Hindlimb muscle (tissue), 1 donor: ENCODE results near the gene FOSL2. TPM values are rescaled to one million over a fixed set of nuclear protein-coding genes. Genes with fewer than 3 reads are reported as not detected.

Source experiments
- DNase-seq: peaks from one replicate; pipeline ENCODE4 v3.0.0-alpha.2; 2013
- polyA plus RNA-seq: library from polyadenylated mRNA; unstranded; fragments of 120-200 nt; gene quantifications from one replicate; pipeline ENCODE4 v1.2.1, GENCODE V29; 2013; ENCODE audit not compliant: insufficient read length

FOSL2 gene
- polyA plus RNA-seq, 1 donor, result 22.0 TPM

DNA sequence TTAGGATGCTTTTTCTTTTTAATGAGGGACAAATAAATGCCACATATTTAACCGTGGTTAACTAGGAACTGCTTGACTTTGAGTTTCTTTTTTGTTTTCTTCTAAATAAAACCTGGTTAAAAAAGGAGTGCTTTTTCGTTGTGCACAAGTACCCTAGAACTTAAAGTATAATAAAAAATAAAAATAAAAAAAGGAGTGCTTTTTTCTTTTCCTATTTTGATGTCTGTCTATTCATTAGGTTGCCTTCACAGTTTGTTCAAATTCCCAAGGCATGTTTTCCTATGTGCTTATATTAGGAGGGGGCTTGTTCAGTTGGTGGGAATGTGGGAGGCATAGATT, 4.4 kb downstream of the FOSL2 start:
- DNase-seq, result no peak

DNA sequence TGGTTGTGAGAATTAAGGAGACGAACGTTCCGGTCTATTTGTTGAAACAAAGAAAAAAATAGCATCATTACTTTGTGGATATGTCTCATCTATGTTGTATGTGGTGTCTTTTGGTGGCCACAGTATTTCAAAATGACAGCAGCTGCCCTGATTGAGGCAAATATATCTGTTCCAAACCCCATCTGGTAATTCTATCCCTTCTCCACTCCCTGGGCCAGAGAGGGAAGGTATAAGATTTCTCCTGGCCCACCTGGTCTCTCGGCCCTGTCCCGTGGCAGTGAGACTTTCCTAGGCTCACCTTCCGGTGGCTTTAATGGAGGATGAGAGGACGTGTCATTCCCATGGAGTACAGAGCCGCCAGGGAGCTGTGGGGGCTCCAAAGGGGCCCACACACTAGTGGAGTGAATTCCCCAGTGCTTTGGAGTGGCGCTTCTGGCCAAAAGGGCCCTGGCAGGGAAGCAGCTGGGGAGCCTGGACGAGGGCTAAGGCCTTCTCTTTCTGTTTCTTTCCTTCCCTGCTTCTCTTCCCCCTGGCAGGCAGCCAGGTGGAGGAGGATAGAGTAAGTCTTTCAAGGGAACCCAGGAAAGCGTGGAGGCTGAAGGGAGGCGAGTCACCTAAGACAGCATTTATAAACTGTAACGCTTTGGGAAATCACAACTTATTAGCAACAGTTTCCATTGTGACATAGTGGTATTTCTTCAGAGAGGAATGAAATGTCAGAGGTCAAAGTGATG, 5.6 kb downstream of the FOSL2 start:
- no peak for DNase-seq

DNA sequence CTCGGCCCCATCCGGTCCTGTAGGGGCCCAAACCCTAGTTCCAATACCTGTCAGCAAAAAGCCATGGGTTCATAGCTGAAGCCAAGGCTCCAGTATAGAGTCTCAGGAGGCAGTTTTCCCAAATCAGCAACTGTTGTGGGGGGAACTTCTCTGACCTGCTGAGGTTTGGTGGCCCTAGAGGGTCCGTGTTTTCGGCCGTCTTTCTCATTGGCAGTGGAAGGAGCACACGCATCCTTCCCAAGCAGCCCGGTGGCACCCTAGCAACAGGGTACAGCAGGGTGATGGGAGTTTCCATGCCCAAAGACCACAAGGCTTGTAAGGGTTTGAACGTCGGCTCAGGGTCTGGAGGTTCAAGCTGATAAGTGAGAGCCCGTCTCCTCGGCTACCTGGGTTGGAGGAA, 6.6 kb downstream of the FOSL2 start:
- DNase-seq, result no peak

DNA sequence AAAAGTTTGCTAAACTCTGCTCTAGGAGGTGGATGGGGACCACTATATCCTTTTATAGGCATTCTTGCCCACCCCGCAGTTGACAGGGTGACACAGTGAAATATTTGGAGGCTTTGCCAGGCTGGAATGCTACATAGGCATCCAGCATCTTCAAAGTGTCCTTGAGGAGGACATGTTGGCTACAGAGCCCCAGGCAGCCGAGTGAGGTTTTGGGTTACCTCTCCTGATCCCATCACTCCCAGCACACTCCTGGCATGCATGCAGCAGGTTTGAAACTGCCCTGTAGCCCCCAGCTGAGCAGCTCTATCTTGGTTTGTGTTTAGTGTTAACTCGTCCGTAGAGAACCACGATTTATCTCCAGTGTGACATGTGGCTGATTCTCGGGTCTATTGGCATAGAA, 7.3 kb downstream of the FOSL2 start:
- DNase-seq, result no peak

DNA sequence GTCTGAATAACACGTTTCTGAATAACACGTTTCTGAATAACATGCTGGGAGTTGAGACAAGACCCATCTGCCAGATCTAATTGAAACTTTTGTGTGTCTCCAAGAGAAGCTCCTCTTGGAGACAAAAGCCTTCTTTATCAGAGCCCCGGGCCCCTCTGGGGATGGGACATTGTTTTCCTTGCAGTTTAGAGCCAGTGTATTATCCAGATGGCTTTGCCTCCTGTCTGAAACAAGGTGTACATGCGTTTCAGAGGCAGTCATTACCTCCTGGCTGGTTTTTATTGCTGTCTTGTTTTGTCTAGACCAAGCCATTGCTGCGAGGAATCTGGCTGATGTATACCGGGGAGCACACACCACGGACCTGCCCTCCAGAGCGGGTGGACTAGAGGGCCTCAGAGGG, 7.8 kb downstream of the FOSL2 start:
- no peak for DNase-seq

DNA sequence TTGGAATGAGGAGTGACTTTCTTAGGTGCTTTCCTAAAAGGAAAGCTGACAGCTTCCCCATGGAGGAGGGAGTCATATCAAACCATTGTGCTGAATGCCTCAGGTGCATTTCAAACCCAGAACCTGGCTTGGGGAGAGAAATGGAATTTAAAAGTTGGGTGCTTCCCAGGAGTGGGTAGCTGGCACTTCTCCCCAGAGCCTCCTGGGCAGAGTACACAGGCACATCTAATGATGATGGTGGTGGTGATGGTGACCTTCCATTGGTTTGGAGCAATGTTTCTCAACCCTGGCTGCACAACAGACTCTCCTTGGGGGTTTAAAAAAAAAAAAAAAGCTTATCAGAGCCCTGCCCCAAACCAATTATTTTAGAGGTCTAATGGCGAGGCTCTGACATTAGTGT, 8.3 kb downstream of the FOSL2 start:
- no peak for DNase-seq

DNA sequence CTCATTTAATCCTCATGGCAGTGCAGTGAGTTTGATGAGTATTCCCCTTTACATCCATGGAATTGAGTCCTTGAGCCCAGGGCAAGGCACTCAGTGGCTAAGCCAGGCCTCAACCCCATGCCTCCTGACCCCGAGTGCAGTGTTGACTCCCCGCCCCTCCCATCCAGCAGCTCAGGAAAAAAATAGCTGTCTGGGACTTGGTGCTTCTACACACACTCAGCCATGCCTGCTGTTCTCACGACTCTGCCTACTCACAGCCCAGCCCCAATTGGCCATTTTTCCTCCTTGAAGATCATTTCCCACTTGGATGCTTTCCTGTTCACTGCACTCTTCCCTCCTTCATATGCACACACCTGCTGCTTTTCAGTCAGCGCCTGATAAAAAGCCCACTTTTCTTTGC, 8.8 kb downstream of the FOSL2 start:
- no peak for DNase-seq

DNA sequence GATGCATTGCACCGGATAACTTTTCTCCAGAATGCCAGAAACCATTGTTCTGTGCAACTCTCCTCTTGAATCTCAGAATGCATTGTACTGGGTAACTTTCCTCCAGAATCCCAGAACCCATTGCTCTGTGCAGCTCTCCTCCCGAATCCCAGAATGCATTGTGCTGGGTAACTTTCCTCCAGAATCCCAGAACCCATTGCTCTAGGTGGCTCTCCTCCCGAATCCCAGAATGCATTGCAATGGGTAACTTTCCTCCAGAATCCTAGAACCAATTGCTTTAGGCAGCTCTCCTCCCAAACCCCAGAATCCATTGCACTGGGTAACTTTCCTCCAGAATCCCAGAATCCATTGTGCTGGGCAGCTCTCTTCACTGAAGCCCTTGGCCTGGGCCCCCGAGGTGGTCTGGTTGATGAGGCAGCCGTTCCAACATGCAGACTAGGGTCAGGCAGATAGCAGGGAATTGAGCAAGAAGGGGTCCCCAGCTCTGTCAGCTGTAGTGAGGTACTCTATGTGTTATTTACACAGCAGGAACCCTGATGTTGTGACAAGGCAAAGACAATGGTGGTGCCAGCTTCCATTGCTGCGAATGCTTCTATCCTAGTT, 9.4 kb downstream of the FOSL2 start:
- no peak for DNase-seq

DNA sequence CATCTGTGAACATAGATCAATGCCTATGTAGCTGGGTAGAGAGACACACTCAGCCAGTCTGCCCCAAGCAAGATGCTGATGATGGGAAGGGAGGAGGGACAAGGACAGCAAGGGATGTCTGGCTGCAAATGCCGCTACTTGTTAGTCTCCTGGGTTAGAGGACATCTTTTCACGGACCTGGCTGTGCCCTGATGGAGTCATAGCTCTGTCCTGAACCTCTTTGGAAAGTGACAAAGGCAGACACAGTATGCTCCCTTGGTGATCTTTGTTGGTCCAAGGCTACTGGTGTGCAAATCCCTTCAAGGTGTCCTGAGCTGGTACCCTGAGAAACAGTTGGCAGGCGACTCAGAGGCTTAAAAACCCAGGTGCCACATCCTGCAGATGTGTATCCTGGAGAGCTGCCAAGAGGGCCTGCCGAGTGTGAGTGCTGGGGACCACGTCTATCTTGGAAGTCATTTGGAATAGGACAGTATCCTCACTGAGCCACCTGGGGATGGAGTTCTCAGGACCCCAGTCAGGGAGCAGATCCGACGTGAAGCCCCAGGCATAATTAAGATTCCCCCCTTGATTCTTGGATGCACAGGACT, 10.8 kb downstream of the FOSL2 start:
- DNase-seq, result no peak

DNA sequence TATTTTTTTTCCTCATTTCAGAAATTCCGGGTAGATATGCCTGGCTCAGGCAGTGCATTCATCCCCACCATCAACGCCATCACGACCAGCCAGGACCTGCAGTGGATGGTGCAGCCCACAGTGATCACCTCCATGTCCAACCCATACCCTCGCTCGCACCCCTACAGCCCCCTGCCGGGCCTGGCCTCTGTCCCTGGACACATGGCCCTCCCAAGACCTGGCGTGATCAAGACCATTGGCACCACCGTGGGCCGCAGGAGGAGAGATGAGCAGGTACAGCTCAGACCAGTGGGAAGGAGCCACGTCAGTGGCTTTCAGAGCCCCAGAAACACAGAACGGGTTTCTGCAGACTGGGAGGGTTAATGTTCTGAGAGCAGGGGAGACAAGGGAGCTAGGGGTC, 11.4 kb downstream of the FOSL2 start:
- no peak for DNase-seq

DNA sequence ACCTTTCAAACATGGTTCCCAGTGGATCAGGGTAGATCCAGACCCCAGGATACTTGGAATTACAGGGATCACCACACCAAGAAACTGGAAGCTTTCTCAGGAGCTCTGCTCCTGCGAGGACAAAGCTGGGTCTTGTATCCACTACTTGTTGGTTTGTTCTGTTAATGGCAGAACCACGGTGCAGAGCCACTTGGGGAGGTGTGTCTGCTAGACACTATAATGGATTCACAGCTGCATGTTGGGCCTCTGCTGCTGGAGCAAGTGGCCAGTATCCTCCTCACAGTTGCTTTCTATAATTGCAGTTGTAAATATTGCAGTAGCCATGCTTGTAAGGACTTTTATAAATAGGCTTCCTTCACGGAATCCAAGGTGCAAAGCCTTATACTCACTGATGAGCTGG, 12.9 kb downstream of the FOSL2 start:
- DNase-seq, result no peak

DNA sequence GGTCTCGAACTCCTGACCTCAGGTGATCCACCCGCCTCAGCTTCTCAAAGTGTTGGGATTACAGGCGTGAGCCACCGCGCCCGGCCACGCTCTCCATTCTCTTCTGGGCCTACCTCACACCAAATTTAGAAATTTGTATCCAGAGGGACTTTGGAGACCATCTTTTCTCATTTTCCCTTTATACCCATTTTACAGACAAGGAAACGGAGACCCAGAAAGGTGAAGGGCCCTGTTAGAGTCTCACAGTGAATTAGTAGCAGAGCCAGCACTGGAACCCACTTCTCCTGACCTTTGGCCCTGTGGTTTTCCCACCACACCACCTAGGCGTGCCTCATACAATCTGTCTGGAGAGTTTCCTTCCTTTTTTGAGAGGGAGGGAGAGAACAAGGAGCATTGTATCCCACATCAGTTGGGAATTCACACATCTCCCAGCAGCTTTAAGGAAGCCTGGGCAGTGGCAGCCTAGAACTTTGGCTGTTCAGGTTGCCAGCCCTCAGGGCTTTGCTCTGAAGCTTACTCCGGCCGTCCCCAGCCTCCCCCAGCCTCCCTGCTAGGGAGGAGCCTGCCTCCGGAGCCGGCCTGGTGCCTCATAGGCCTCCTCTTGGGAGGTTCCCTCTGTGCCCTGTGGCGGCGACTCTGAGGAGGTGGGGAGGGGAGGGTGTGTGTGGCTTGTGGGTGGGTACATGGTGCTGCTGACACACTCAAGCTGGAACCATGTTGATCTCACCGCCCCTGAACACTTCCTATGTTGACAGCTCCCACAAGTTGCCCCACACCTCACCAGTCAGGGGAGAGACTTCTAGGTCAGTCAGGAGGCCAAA, 13.8 kb downstream of the FOSL2 start:
- DNase-seq, result no peak

DNA sequence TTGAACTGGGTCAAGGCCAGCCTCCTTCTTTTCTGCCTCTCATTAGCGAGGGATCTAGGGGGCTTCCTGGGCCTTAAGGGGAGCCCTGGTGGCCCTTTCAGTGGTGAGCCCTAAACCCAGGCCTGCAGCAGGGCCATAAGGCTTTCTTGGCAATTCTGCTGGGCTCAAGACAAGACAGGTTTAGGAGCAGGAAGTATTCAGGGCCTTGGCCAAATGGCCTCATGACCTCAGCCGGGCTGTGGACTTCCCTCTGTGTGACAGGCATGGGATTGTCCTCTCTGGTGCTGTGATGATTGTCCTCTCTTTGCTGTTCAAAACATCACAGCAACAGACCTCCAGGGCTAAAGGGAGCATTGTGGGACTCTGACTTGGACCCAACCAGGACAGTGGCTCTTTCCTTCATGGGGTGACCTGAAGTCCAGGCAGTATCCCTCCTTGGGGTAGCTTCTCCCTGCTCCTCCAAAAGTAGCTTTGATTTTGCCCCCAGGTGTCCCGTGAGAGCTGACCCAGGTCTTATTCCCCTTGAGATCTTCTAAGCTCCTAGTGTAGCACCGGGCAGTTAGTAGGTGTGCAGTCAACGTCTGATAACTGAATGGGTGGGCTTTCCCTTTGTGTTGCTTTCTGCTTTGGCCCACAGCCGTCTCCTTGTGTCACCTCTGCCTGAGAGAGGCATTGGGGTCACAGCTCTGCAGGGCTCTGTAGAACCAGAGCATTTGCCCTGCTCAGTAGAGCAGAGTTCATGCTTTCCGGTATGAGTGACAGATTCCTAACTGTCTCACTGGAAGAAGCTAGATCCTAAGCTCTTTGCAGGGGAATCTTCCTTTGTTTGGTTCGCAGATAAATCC, 14.7 kb downstream of the FOSL2 start:
- no peak for DNase-seq

DNA sequence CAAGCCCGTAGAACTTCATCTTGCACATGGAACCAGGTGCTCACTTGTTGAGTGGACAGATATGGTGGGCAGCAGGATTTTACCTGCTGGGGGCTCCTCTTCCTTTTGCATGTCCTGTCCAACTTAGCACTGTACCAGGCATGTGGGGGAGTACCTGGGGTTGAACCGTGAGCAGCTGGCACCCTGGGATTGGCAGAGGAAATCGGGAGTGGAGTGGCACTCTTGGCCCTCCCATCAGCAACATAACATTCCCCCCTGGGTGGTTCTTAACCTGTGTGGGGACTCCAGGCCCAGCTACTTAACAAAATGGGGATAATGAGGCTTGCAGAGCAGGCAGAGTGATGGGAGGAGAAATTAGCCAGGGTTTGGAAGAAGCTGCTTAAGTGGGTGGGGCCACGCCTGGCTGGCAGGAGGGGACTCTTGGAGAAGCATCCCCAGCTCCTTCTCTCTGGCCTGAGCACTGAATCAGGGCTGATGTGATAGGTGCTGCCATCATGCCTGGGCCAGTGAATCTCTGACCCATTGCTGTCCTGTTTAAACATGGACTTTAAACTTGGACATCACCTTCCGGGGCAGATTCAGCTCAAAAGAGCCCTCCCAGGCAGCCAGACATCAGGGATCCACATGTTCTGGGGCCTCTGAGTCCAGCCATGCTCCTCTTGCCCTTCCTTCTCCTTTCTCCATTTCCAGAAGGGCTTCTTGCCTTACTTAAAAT, 15.5 kb downstream of the FOSL2 start:
- DNase-seq, result no peak

DNA sequence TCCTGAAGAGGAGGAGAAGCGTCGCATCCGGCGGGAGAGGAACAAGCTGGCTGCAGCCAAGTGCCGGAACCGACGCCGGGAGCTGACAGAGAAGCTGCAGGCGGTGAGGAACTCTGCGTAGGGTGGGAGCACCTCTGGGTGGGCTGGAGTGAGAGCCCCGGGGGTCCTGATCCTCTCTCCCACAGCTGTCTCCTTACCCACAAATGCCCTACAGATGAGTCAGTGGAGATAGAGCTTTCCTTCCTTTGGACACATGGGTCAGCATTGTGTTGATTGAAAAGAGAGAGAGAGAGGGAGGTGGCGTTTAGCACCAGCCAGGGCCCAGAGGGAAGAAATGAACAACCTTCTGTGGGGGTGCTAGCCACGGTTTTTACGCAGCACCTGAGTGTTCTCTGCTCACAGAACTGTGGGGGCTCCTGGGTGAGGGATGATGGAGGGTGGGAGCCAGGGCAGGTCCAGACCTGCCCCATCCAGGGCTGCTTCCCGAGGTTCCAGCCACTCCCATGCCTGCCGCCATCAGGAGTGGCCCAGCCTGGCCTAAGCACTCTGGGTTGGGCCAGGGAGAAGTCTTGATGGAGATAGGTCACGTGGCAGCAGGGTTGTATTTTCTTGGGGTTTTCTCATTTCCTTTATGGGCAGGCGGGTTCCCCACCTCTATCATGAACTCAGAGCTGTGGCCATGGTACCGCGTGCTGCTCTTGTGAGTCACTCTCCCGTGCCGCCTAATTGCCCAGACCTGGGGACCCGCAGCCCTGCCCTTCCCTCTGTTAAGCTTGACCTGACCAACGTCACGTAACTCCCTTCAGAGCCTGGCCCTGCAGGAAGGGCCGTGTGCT, 16.3 kb downstream of the FOSL2 start:
- no peak for DNase-seq

DNA sequence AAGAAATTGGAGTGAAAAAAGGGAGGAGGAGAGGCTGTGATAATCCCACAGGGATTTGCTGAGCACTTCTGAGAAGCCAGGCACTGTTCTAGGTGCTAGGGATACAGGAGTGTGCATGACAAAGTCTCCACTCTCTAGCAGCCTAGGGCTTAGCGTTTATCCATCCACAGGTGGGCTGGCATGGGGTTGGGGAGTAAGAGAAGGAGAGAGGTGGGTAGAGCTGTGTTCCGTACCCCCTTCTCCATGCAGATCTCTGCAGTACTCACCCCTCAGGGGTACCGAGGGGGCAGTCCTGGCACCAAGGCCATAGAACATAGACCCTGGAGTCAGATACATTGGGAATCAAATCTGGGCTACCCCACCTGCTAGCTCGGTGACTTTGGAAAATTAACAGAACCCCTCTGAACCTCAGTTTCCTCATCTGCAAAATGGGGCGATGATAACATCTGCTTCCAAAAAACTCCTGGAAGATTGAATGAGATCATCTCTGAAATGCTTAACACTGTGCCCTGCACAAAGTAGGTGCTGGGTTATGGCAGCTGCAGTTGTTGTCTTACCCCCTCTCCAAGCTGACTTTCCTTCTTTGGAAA, 18.6 kb downstream of the FOSL2 start:
- no peak for DNase-seq

DNA sequence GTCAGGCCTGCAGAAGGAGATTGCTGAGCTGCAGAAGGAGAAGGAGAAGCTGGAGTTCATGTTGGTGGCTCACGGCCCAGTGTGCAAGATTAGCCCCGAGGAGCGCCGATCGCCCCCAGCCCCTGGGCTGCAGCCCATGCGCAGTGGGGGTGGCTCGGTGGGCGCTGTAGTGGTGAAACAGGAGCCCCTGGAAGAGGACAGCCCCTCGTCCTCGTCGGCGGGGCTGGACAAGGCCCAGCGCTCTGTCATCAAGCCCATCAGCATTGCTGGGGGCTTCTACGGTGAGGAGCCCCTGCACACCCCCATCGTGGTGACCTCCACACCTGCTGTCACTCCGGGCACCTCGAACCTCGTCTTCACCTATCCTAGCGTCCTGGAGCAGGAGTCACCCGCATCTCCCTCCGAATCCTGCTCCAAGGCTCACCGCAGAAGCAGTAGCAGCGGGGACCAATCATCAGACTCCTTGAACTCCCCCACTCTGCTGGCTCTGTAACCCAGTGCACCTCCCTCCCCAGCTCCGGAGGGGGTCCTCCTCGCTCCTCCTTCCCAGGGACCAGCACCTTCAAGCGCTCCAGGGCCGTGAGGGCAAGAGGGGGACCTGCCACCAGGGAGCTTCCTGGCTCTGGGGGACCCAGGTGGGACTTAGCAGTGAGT, 19.4 kb downstream of the FOSL2 start:
- no peak for DNase-seq

DNA sequence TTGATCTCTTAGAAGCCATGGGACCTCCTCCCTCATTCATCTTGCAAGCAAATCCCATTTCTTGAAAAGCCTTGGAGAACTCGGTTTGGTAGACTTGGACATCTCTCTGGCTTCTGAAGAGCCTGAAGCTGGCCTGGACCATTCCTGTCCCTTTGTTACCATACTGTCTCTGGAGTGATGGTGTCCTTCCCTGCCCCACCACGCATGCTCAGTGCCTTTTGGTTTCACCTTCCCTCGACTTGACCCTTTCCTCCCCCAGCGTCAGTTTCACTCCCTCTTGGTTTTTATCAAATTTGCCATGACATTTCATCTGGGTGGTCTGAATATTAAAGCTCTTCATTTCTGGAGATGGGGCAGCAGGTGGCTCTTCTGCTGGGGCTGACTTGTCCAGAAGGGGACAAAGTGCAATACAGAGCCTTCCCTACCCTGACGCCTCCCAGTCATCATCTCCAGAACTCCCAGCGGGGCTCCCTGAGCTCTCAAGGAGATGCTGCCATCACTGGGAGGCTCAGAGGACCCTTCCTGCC, 20.0 kb downstream of the FOSL2 start:
- no peak for DNase-seq

DNA sequence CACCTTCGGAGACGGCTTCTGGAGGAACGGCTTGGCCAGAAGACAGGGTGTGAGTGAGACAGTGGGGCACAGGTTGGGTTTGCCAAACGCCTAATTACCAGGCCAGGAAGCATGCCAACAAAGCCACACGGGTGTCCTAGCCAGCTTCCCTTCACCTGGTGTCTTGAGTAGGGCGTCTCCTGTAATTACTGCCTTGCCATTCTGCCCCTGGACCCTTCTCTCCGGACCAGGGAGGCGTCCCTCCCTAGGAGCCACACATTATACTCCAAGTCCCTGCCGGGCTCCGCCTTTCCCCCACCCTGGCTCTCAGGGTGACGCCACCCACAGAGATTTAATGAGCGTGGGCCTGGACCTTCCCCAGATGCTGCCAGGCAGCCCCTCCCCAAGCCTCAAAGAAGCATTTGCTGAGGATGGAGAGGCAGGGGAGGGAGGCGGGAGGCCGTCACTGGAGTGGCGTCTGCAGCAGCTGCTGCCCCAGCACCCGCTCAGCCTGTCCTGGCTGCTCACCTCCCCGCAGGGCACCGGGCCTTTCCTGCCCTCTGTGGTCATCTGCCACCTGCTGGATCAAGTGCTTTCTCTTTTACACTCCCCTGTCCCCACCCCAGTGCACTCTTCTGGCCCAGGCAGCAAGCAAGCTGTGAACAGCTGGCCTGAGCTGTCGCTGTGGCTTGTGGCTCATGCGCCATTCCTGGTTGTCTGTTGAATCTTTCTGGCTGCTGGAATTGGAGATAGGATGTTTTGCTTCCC, 20.7 kb downstream of the FOSL2 start:
- DNase-seq, result no peak
